A549 (cell line): Measurements from ENCODE around the gene ARIH2. TPM values are rescaled to one million over a fixed set of nuclear protein-coding genes. Genes with fewer than 3 reads are reported as not detected.

Experiments used
- ATAC-seq, 2 experiments: fragments of 200-7000 bp in 1 of 2; fragments of >200 bp in 1 of 2; cut with Nextera tagmentation in 1 of 2; cut with Tn5 transposase in 1 of 2; 3 replicates each; pipeline versions ENCODE4 v1.8.0 to v1.9.1; 2018 to 2020; ENCODE audit warnings: mild to moderate bottlenecking in 1 of 2, moderate library complexity in 1 of 2
- CTCF ChIA-PET: fragments of 300-600 bp; sonication (Branson Sonifier 250); formaldehyde crosslinking; extraction: SDS; loops from one replicate; lab custom pipeline; 2021; ENCODE audit warnings: antibody characterized with exemption, inconsistent platforms; lab: Yijun Ruan, JAX
- POLR2A ChIA-PET: fragments of 350-600 bp; formaldehyde crosslinking; extraction: SDS; loops from one replicate; lab custom pipeline; 2021; ENCODE audit warnings: antibody characterized with exemption, inconsistent platforms; lab: Yijun Ruan, JAX
- DNase-seq, 2 experiments: peaks; one replicate each; pipeline versions ENCODE4 v3.0.0 to v3.0.0-alpha.2; 2011 to 2016; ENCODE audit warnings: low read depth in 1 of 2, low spot score in 1 of 2
- FAIRE-seq: peaks from 2 replicates; lab custom pipeline; 2011; peaks lifted over from hg19 to GRCh38; lab: Jason Lieb, UNC
- H3K27ac ChIP-seq, 2 experiments: fragments of >200 bp; sonication (Bioruptor Twin); formaldehyde crosslinking; 3 replicates each; pipeline ENCODE4 v1.5.1; 2016 to 2017
- H3K4me1 ChIP-seq: fragments of >200 bp; sonication (Bioruptor Twin); formaldehyde crosslinking; 3 replicates; pipeline ENCODE4 v1.6.1; 2016
- H3K4me2 ChIP-seq: fragments of >200 bp; sonication (Bioruptor Twin); formaldehyde crosslinking; 3 replicates; pipeline ENCODE4 v1.6.1; 2016
- H3K4me3 ChIP-seq: fragments of >200 bp; sonication (Bioruptor Twin); formaldehyde crosslinking; 3 replicates; pipeline ENCODE4 v1.5.1; 2016
- H3K9me3 ChIP-seq: fragments of >200 bp; sonication (Bioruptor Twin); formaldehyde crosslinking; 3 replicates; pipeline ENCODE4 v1.6.1; 2016
- BCL3 ChIP-seq: fragments of >200 bp; sonication (Bioruptor Twin); formaldehyde crosslinking; IDR thresholded peaks from 3 replicates; pipeline ENCODE4 v1.6.1; 2016
- CBX8 ChIP-seq: fragments of 200-600 bp; sonication (generic); IDR thresholded peaks from 2 replicates; pipeline ENCODE4 v1.6.1; 2016
- CHD2 ChIP-seq: fragments of 150-350 bp; IDR thresholded peaks from 2 replicates; pipeline ENCODE4 v1.6.1; 2014; ENCODE audit warnings: low read length; ENCODE audit not compliant: partially characterized antibody
- CTCF ChIP-seq: fragments of >200 bp; sonication (Bioruptor Twin); formaldehyde crosslinking; IDR thresholded peaks from 3 replicates; pipeline ENCODE4 v1.5.1; 2016
- EHF ChIP-seq: fragments of 250-450 bp; sonication (Bioruptor Pico); IDR thresholded peaks from 2 replicates; pipeline ENCODE4 v1.5.0; 2020; ENCODE audit warnings: mild to moderate bottlenecking
- EP300 ChIP-seq, 2 experiments: fragments of >200 bp; sonication (Bioruptor Twin); formaldehyde crosslinking; IDR thresholded peaks; 2 replicates in 1 of 2; 3 replicates in 1 of 2; pipeline ENCODE4 v1.6.1; 2016 to 2017
- HOXB13 ChIP-seq: fragments of 250-450 bp; sonication (Bioruptor Pico); IDR thresholded peaks from 2 replicates; pipeline ENCODE4 v1.5.0; 2020; ENCODE audit warnings: low read depth, mild to moderate bottlenecking, moderate library complexity
- MAFK ChIP-seq: fragments of 450-650 bp; IDR thresholded peaks from 2 replicates; pipeline ENCODE4 v1.6.1; 2014; ENCODE audit not compliant: partially characterized antibody
- MAX ChIP-seq: IDR thresholded peaks from 2 replicates; pipeline ENCODE4 v1.6.1; 2012
- NFE2L2 ChIP-seq: fragments of 150-350 bp; conservative IDR thresholded peaks from 2 replicates; pipeline ENCODE4 v1.6.1; 2014; ENCODE audit warnings: low read length
- RAD21 ChIP-seq, 2 experiments: fragments of >200 bp in 1 of 2; sonication (Bioruptor Twin) in 1 of 2; formaldehyde crosslinking in 1 of 2; IDR thresholded peaks in 1 of 2; conservative IDR thresholded peaks in 1 of 2; 2 replicates in 1 of 2; 3 replicates in 1 of 2; pipeline ENCODE4 v1.6.1; 2012 to 2018; ENCODE audit warnings: inconsistent platforms in 1 of 2
- RCOR1 ChIP-seq: fragments of 150-350 bp; IDR thresholded peaks from 2 replicates; pipeline ENCODE4 v1.6.1; 2014; ENCODE audit warnings: antibody characterized with exemption, low read length, low read depth
- SMC3 ChIP-seq: fragments of >200 bp; sonication (Bioruptor Twin); formaldehyde crosslinking; IDR thresholded peaks from 3 replicates; pipeline ENCODE4 v1.6.1; 2018; ENCODE audit warnings: inconsistent platforms
- ZSCAN20 ChIP-seq: fragments of 250-450 bp; sonication (Bioruptor Pico); IDR thresholded peaks from 2 replicates; pipeline ENCODE4 v1.8.0; 2022; ENCODE audit warnings: mild to moderate bottlenecking, moderate library complexity
- WGBS: methylation state at CpG from one replicate; pipeline ENCODE4 v1.1.6; 2017; ENCODE audit errors: missing lambda C conversion rate; 5-methylcytosine and 5-hydroxymethylcytosine counted together
- polyA plus RNA-seq, 4 experiments: library from polyadenylated mRNA; depleted of rRNA in 3 of 4; stranded (reverse); fragments of >200 nt; fragmentation: RNase III in 1 of 4; extraction: RNeasy Plus Mini Kit Qiagen cat#74134 plus additional on column Dnase treatment in 1 of 4; gene quantifications; 2 replicates in 3 of 4; 3 replicates in 1 of 4; pipeline ENCODE4 v1.2.3, GENCODE V29; 2011 to 2017
- TF ChIP-seq, protein P1 (sequence below): IDR thresholded peaks from 2 replicates; pipeline ENCODE4 v1.6.1; 2012; ENCODE audit warnings: low read depth, borderline replicate concordance
- TF ChIP-seq, protein P2 (sequence below): fragments of 150-350 bp; IDR thresholded peaks from 2 replicates; pipeline ENCODE4 v1.6.1; 2014; ENCODE audit warnings: low read depth, mild to moderate bottlenecking, low read length

The ARIH2 gene
- polyA plus RNA-seq, 2 of the 4 experiments (the other 2 are of a cell fraction), result 52.4 to 88.8 TPM

- ATAC-seq, result peak; percentile 58 to 69
- Histone ChIP-seq H3K4me3 (no peak overlapping the region), H3K9me3 (no peaks in the 10 kb centered on the region), H3K4me1 (peaks cover 7% of the 10 kb centered on the region), H3K4me2 (no peak overlapping the region), H3K27ac (no peak overlapping the region)
- CTCF ChIA-PET, result interaction anchor here (0.8 to 30.1 kb wide), 9 partner anchors 7 to 435 kb away, joined by 3 to 385 read pairs (median 5); partner anchors contain the start of genes IMPDH2, NDUFAF3 and P4HTM
- DNase-seq, result peak; percentile 43 to 63
- WGBS, result 79% methylated on average over 14 of the region's 24 CpGs
- no peak for FAIRE-seq
- POLR2A ChIA-PET, result interaction anchor here (0.7 kb wide), 1 partner anchor 8 kb away, joined by 3 read pairs; the partner anchor contains the start of gene NDUFAF3
- TF ChIP-seq SMC3 (peak; percentile 24; the same call in 1 of the 3 replicates), CTCF (peak; percentile 32), RCOR1 (no peak), RAD21 (conservative IDR thresholded peaks at IDR 0.05 in 1 of 2, IDR thresholded peaks at IDR 0.05 in 1 of 2) (peak; percentile 18 to 28; a peak in 1 of 5 replicates)
- TF ChIP-seq, protein P1, sequence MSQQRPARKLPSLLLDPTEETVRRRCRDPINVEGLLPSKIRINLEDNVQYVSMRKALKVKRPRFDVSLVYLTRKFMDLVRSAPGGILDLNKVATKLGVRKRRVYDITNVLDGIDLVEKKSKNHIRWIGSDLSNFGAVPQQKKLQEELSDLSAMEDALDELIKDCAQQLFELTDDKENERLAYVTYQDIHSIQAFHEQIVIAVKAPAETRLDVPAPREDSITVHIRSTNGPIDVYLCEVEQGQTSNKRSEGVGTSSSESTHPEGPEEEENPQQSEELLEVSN, result no peak
These were observed 95.4 kb downstream of the ARIH2 start for GRCh38 chr3:49013738-49014660.

DNA sequence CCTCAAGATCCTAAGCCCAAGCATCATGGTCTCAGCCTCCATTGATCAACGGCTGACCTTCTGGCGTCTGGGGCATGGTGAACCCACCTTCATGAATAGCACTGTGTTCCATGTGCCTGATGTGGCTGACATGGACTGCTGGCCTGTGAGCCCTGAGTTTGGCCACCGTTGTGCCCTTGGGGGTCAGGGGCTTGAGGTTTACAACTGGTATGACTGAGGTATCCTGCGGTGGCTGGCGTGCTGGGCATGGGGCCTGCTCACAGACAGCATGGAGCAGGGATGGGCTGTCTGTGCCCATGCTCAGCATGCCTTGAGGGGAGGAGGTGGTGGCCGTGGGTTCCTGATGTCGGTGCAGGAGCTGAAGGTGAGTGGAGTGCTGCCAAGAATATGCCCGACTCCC lies 96.4 kb downstream of the ARIH2 start:
- no peak for FAIRE-seq
- CTCF ChIA-PET, result interaction anchor here (1.0 to 30.1 kb wide), 4 partner anchors 7 to 24 kb away, joined by 3 to 385 read pairs (median 36); partner anchors contain the start of genes P4HTM and WDR6
- no peak overlapping the region for H3K4me3 ChIP-seq

GRCh38 chr3:49015765-49016164 lies 97.1 kb downstream of the ARIH2 start:
- TF ChIP-seq MAX (no peak), MAFK (no peak), CHD2 (no peak), EHF (CRISPR knock-in tag) (no peak), ZSCAN20 (CRISPR knock-in tag) (no peak), CTCF (no peak), NFE2L2 (no peak), HOXB13 (CRISPR knock-in tag) (no peak), EP300 (IDR thresholded peaks at IDR 0.05) (no peak)
- Histone ChIP-seq H3K9me3 (no peaks in the 10 kb centered on the region), H3K4me1 (peaks cover 17% of the 10 kb centered on the region), H3K4me2 (no peak overlapping the region), H3K27ac (no peak overlapping the region), H3K4me3 (no peak overlapping the region)
- 89% methylated on average over 4 of the region's 6 CpGs for WGBS
- ATAC-seq (no peak), DNase-seq (no peak), FAIRE-seq (no peak)
- ChIA-PET POLR2A (interaction anchor here (1.3 to 3.3 kb wide), 2 partner anchors 9 to 14 kb away, joined by 4 to 26 read pairs; partner anchors contain the start of genes IMPDH2 and WDR6), CTCF (interaction anchor here (8.1 to 30.1 kb wide), 2 partner anchors 8 to 24 kb away, joined by 65 to 385 read pairs; partner anchors contain the start of genes P4HTM and WDR6)

More for the DNA sequence above, 96.4 kb downstream of the ARIH2 start:
- DNase-seq (no peak), ATAC-seq (no peak)
- H3K4me2 ChIP-seq, result no peak overlapping the region
- no peaks in the 10 kb centered on the region for H3K9me3 ChIP-seq
- no peak overlapping the region for H3K27ac ChIP-seq
- WGBS, result 91% methylated on average over 5 of the region's 8 CpGs
- POLR2A ChIA-PET, result no interaction called here
- no peak for TF ChIP-seq NFE2L2
- TF ChIP-seq RCOR1, result no peak
- TF ChIP-seq EP300 (IDR thresholded peaks at IDR 0.05), result no peak
- TF ChIP-seq MAX, result no peak
- TF ChIP-seq CBX8, result no peak
- TF ChIP-seq, protein P2, sequence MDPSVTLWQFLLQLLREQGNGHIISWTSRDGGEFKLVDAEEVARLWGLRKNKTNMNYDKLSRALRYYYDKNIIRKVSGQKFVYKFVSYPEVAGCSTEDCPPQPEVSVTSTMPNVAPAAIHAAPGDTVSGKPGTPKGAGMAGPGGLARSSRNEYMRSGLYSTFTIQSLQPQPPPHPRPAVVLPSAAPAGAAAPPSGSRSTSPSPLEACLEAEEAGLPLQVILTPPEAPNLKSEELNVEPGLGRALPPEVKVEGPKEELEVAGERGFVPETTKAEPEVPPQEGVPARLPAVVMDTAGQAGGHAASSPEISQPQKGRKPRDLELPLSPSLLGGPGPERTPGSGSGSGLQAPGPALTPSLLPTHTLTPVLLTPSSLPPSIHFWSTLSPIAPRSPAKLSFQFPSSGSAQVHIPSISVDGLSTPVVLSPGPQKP, result no peak
- no peak for TF ChIP-seq BCL3
- TF ChIP-seq RAD21 (conservative IDR thresholded peaks at IDR 0.05 in 1 of 2, IDR thresholded peaks at IDR 0.05 in 1 of 2), result no peak
- TF ChIP-seq, all 56 proteins: peak for 0
- peaks cover 17% of the 10 kb centered on the region for H3K4me1 ChIP-seq
